Activated T-cell treated with anti-CD3 and anti-CD28 coated beads, Interleukin-2, amount 50 U/mL, for 48 hours (primary cell): ENCODE results near the gene CAMK2N1.

Source experiments
- DNase-seq, 2 experiments: peaks; one replicate each; pipeline ENCODE4 v3.0.0-alpha.2; 2020

CAMK2N1 gene

GRCh38 chr1:20477348-20478056 lies 8.5 kb downstream of the CAMK2N1 start:
- no peak for DNase-seq

GRCh38 chr1:20476265-20477038 lies 9.6 kb downstream of the CAMK2N1 start:
- DNase-seq = no peak

GRCh38 chr1:20474996-20475395 lies 11.0 kb downstream of the CAMK2N1 start:
- DNase-seq = no peak

- DNase-seq = no peak
These were observed 11.6 kb downstream of the CAMK2N1 start for GRCh38 chr1:20474333-20474975.

GRCh38 chr1:20473894-20474293 lies 12.1 kb downstream of the CAMK2N1 start:
- DNase-seq = no peak

GRCh38 chr1:20472860-20473711 lies 12.9 kb downstream of the CAMK2N1 start:
- peak; percentile 39 to 52 for DNase-seq

GRCh38 chr1:20472121-20472520 lies 13.9 kb downstream of the CAMK2N1 start:
- DNase-seq = no peak

- no peak for DNase-seq
These were observed 15.8 kb downstream of the CAMK2N1 start for GRCh38 chr1:20470194-20470593.

- no peak for DNase-seq
These were observed 16.5 kb downstream of the CAMK2N1 start for GRCh38 chr1:20469406-20470076.

GRCh38 chr1:20466273-20466672 lies 19.7 kb downstream of the CAMK2N1 start:
- DNase-seq = peak; percentile 45 to 53

GRCh38 chr1:20465187-20465586 lies 20.8 kb downstream of the CAMK2N1 start:
- no peak for DNase-seq

- no peak for DNase-seq
These were observed 22.5 kb downstream of the CAMK2N1 start for GRCh38 chr1:20463502-20463901.

- DNase-seq = no peak
These were observed 23.6 kb downstream of the CAMK2N1 start for GRCh38 chr1:20462397-20462796.

- DNase-seq = no peak
These were observed 27.3 kb downstream of the CAMK2N1 start for GRCh38 chr1:20458717-20459116.

GRCh38 chr1:20454004-20454403 lies 32.0 kb downstream of the CAMK2N1 start:
- DNase-seq = no peak

- no peak for DNase-seq
These were observed 36.2 kb downstream of the CAMK2N1 start for GRCh38 chr1:20449735-20450311.

- DNase-seq = no peak
These were observed 37.3 kb downstream of the CAMK2N1 start for GRCh38 chr1:20448671-20449071.

GRCh38 chr1:20447794-20448193 lies 38.2 kb downstream of the CAMK2N1 start:
- DNase-seq = no peak

GRCh38 chr1:20446796-20447195 lies 39.2 kb downstream of the CAMK2N1 start:
- DNase-seq = no peak

GRCh38 chr1:20445956-20446355 lies 40.1 kb downstream of the CAMK2N1 start:
- DNase-seq = no peak

GRCh38 chr1:20443703-20444586 lies 42.1 kb downstream of the CAMK2N1 start:
- DNase-seq = no peak
